ENCODE results near the gene UBE2E1. TPM values are rescaled to one million over a fixed set of nuclear protein-coding genes. Genes with fewer than 3 reads are reported as not detected.

UBE2E1 gene
- polyA plus RNA-seq, 4 donors = 52.4 to 102 (median 68.4) TPM

DNA sequence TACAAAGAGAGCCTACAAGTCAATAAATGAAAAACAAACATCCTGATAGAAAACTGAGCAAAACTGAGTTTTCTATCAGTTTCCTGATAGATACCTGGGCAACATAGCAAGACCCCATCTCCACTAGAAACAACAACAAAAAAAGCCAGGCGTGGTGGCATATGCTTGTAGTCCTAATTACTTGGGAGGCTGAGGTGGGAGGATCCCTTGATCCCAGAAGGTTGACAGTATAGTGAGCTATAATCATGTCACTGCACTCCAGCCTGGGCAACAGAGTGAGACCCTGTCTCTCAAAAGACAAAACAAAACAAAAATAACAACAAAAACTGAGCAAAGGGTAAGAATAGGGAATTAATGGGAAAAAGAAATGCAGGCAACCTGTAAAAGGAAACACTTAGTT is 23.9 kb upstream of the UBE2E1 start:
- no peak for DNase-seq
- 79 to 94% (median 90%) methylated on average over 1 of the region's 1 CpG for WGBS, 3 donors
- no peak overlapping the region for H3K4me3 ChIP-seq (ENCODE audit: low read depth in 1 of 3, low read length in 3 of 3)
- no peaks in the 10 kb centered on the region for H3K9me3 ChIP-seq (ENCODE audit: control insufficient read depth in 2 of 2, insufficient read depth in 1 of 2, low read depth in 1 of 2, low read length in 1 of 2)
- H3K27me3 ChIP-seq (ENCODE audit: control insufficient read depth in 3 of 3, insufficient read depth in 3 of 3, low read length in 3 of 3) = peaks cover 0 to 18% (median 0%) of the 10 kb centered on the region in 3 donors
- no peaks in the 10 kb centered on the region for H3K36me3 ChIP-seq (ENCODE audit: control insufficient read depth in 3 of 3, insufficient read depth in 2 of 3, low read depth in 1 of 3, low read length in 3 of 3)
- H3K27ac ChIP-seq (ENCODE audit: low read depth in 1 of 3, low read length in 2 of 3) = no peak overlapping the region
- no peaks in the 10 kb centered on the region for H3K4me1 ChIP-seq (ENCODE audit: control insufficient read depth in 3 of 3, insufficient read depth in 2 of 3, low read depth in 1 of 3, low read length in 2 of 3)
- no peak for FAIRE-seq

DNA sequence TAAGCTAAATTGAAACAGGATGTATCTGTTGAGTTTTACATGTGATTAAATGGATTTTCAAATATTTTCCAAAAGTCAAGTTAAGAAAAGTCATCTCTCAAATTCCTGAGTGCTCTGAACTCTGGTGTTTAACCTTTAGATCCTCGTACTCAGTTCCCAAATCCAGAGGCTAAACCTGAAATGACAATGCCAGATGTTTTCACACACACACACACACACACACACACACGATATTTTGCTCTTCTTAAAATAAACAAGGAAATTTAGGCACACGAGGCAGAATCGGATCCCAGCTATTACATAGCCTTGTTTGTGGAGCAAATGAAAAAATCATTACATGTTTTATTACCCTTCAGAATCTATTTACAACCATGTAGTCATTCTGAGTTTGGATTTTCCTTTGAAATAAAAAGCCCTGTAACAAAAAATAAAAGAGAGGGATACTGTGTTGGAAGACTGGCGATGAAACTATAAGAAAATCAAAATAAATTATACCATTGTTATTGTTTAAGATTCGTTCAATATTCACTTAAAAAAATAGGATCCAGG is 20.6 kb upstream of the UBE2E1 start:
- Histone ChIP-seq H3K27me3 (ENCODE audit: control insufficient read depth in 3 of 3, insufficient read depth in 3 of 3, low read length in 3 of 3) (peaks cover 0 to 18% (median 0%) of the 10 kb centered on the region in 3 donors), H3K9me3 (ENCODE audit: control insufficient read depth in 2 of 2, insufficient read depth in 1 of 2, low read depth in 1 of 2, low read length in 1 of 2) (no peaks in the 10 kb centered on the region), H3K4me3 (ENCODE audit: low read depth in 1 of 3, low read length in 3 of 3) (no peak overlapping the region), H3K4me1 (ENCODE audit: control insufficient read depth in 3 of 3, insufficient read depth in 2 of 3, low read depth in 1 of 3, low read length in 2 of 3) (no peaks in the 10 kb centered on the region), H3K27ac (ENCODE audit: low read depth in 1 of 3, low read length in 2 of 3) (no peak overlapping the region), H3K36me3 (ENCODE audit: control insufficient read depth in 3 of 3, insufficient read depth in 2 of 3, low read depth in 1 of 3, low read length in 3 of 3) (no peaks in the 10 kb centered on the region)
- WGBS, 3 donors = 36 to 44% (median 39%) methylated on average over 6 of the region's 6 CpGs
- DNase-seq = no peak
- no peak for FAIRE-seq

DNA sequence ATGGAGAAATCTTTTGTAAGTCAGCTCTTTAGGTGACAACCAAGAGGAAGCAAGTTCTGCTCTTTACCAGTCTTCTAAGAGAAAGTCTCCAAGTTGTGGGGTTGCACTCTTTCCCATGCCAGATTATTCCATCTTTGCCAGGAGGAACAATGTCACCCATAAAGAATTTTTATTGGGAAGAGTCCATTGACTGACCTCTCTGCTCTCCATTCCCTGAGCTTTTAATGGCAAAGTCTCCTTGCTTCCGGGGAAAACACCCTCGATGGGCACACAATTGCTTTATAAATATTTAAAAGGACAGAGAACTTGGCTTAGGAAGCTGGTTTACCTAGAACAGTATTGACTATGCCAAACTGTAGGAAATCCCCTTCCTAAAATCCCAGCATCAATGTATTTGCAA is 19.9 kb upstream of the UBE2E1 start:
- FAIRE-seq = no peak
- H3K36me3 ChIP-seq (ENCODE audit: control insufficient read depth in 3 of 3, insufficient read depth in 2 of 3, low read depth in 1 of 3, low read length in 3 of 3) = no peaks in the 10 kb centered on the region
- H3K4me3 ChIP-seq (ENCODE audit: low read depth in 1 of 3, low read length in 3 of 3) = no peak overlapping the region
- H3K4me1 ChIP-seq (ENCODE audit: control insufficient read depth in 3 of 3, insufficient read depth in 2 of 3, low read depth in 1 of 3, low read length in 2 of 3) = no peaks in the 10 kb centered on the region
- H3K27me3 ChIP-seq (ENCODE audit: control insufficient read depth in 3 of 3, insufficient read depth in 3 of 3, low read length in 3 of 3) = peaks cover 0 to 18% (median 0%) of the 10 kb centered on the region in 3 donors
- 36 to 75% (median 54%) methylated on average over 2 of the region's 2 CpGs for WGBS, 3 donors
- H3K27ac ChIP-seq (ENCODE audit: low read depth in 1 of 3, low read length in 2 of 3) = no peak overlapping the region
- H3K9me3 ChIP-seq (ENCODE audit: control insufficient read depth in 2 of 2, insufficient read depth in 1 of 2, low read depth in 1 of 2, low read length in 1 of 2) = no peaks in the 10 kb centered on the region
- no peak for DNase-seq

DNA sequence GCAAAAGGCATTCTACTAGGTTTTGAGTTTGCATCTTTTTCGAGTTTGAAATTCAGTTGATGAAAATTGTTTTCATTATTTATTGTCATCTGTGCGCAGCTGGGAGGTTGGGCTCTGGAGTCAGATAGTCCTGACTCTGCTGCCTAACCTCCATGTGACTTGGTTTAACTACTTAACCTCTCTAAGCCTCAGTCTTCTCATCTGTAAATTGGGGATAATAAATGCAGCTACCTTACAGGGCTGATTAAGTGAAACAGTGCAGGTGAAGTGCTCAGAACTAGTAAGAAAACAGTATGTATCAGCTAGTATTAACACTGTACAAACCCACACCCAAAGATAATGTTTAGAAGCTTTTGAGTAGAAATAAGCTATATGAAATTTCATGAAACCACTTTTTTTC is 14.1 kb upstream of the UBE2E1 start:
- Histone ChIP-seq H3K27ac (ENCODE audit: low read depth in 1 of 3, low read length in 2 of 3) (no peak overlapping the region), H3K9me3 (ENCODE audit: control insufficient read depth in 2 of 2, insufficient read depth in 1 of 2, low read depth in 1 of 2, low read length in 1 of 2) (no peaks in the 10 kb centered on the region), H3K4me3 (ENCODE audit: low read depth in 1 of 3, low read length in 3 of 3) (no peak overlapping the region), H3K4me1 (ENCODE audit: control insufficient read depth in 3 of 3, insufficient read depth in 2 of 3, low read depth in 1 of 3, low read length in 2 of 3) (no peaks in the 10 kb centered on the region), H3K27me3 (ENCODE audit: control insufficient read depth in 3 of 3, insufficient read depth in 3 of 3, low read length in 3 of 3) (no peaks in the 10 kb centered on the region), H3K36me3 (ENCODE audit: control insufficient read depth in 3 of 3, insufficient read depth in 2 of 3, low read depth in 1 of 3, low read length in 3 of 3) (no peaks in the 10 kb centered on the region)
- 71 to 82% (median 77%) methylated on average over 2 of the region's 2 CpGs for WGBS, 3 donors
- FAIRE-seq (no peak), DNase-seq (no peak)

DNA sequence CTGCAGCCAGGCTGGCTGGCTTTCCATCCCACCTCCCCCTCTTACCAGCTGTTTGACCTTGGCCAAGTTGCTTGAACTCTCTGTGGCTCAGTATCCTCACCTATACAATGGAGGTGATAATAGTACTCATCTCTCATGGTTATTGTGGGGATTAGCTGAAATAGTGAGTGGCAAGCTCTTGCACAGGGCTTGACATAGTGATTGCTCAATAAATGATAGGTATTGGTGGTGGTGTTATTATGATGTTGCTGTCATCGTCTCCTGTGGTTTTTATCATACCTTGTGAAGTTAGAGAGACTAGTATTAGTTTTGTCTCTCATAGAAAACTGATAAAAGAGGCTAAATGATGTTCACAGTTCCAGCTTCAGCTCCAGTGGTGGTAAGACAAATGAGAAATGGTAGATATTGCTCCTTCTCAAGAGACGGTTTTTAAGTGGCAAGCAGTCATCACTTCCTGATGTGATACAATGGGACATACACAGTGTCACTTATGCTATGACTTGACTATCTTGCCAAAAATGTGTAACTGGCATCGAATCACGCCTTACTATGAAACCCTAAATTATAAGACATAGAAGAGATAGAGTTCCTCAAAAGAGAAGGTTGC is 12.1 kb upstream of the UBE2E1 start:
- FAIRE-seq = no peak
- Histone ChIP-seq H3K4me3 (ENCODE audit: low read depth in 1 of 3, low read length in 3 of 3) (no peak overlapping the region), H3K36me3 (ENCODE audit: control insufficient read depth in 3 of 3, insufficient read depth in 2 of 3, low read depth in 1 of 3, low read length in 3 of 3) (no peaks in the 10 kb centered on the region), H3K27me3 (ENCODE audit: control insufficient read depth in 3 of 3, insufficient read depth in 3 of 3, low read length in 3 of 3) (no peaks in the 10 kb centered on the region), H3K4me1 (ENCODE audit: control insufficient read depth in 3 of 3, insufficient read depth in 2 of 3, low read depth in 1 of 3, low read length in 2 of 3) (no peaks in the 10 kb centered on the region), H3K27ac (ENCODE audit: low read depth in 1 of 3, low read length in 2 of 3) (no peak overlapping the region), H3K9me3 (ENCODE audit: control insufficient read depth in 2 of 2, insufficient read depth in 1 of 2, low read depth in 1 of 2, low read length in 1 of 2) (no peaks in the 10 kb centered on the region)
- no peak for DNase-seq
- WGBS, 3 donors = 86 to 88% (median 88%) methylated on average over 4 of the region's 4 CpGs

DNA sequence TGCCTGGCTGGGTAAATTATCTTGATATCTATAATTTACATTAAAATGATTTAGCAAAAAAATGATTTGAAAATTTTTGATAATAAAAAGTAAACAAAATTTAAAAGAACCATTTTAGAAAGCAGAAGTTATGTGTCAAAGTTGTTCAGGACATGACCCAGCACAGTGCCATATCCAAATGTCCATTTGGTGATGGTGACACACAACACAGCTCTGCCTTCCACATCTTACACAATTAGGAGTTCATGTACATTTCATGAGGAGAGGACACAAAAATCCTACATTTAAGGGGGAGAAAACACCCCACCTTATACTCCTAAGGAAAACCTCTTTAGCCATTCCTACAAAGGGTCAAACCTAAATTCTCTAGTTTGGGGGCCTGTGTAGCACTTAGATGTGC is 10.7 kb upstream of the UBE2E1 start:
- FAIRE-seq = no peak
- no peaks in the 10 kb centered on the region for H3K9me3 ChIP-seq (ENCODE audit: control insufficient read depth in 2 of 2, insufficient read depth in 1 of 2, low read depth in 1 of 2, low read length in 1 of 2)
- no peak for DNase-seq
- H3K27ac ChIP-seq (ENCODE audit: low read depth in 1 of 3, low read length in 2 of 3) = no peak overlapping the region
- H3K36me3 ChIP-seq (ENCODE audit: control insufficient read depth in 3 of 3, insufficient read depth in 2 of 3, low read depth in 1 of 3, low read length in 3 of 3) = no peaks in the 10 kb centered on the region
- H3K4me1 ChIP-seq (ENCODE audit: control insufficient read depth in 3 of 3, insufficient read depth in 2 of 3, low read depth in 1 of 3, low read length in 2 of 3) = no peaks in the 10 kb centered on the region
- H3K4me3 ChIP-seq (ENCODE audit: low read depth in 1 of 3, low read length in 3 of 3) = no peak overlapping the region
- no peaks in the 10 kb centered on the region for H3K27me3 ChIP-seq (ENCODE audit: control insufficient read depth in 3 of 3, insufficient read depth in 3 of 3, low read length in 3 of 3)

DNA sequence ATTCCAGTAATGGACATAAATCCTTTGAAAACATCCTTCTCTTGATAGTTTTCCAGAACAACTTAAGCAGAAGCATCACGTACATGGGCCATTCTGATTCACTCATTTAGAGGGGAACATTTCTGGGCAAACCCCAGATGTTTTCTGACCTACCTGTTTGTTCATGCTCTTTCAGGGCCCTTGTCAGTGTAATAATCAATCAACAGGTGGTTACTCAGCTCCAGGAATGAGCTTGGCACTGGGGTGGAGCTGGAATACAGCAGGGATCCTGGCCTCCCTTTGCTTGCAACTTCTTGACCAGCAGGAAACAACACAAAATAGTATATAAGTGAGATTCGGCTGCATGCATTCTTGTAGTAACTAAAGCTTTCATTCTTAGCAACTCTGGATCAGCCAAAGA is 9.2 kb upstream of the UBE2E1 start:
- WGBS, 3 donors = 77 to 81% (median 78%) methylated on average over 2 of the region's 2 CpGs
- Histone ChIP-seq H3K4me3 (ENCODE audit: low read depth in 1 of 3, low read length in 3 of 3) (no peak overlapping the region), H3K4me1 (ENCODE audit: control insufficient read depth in 3 of 3, insufficient read depth in 2 of 3, low read depth in 1 of 3, low read length in 2 of 3) (no peaks in the 10 kb centered on the region), H3K27me3 (ENCODE audit: control insufficient read depth in 3 of 3, insufficient read depth in 3 of 3, low read length in 3 of 3) (no peaks in the 10 kb centered on the region), H3K36me3 (ENCODE audit: control insufficient read depth in 3 of 3, insufficient read depth in 2 of 3, low read depth in 1 of 3, low read length in 3 of 3) (no peaks in the 10 kb centered on the region), H3K9me3 (ENCODE audit: control insufficient read depth in 2 of 2, insufficient read depth in 1 of 2, low read depth in 1 of 2, low read length in 1 of 2) (no peaks in the 10 kb centered on the region), H3K27ac (ENCODE audit: low read depth in 1 of 3, low read length in 2 of 3) (no peak overlapping the region)
- FAIRE-seq = no peak
- no peak for DNase-seq

DNA sequence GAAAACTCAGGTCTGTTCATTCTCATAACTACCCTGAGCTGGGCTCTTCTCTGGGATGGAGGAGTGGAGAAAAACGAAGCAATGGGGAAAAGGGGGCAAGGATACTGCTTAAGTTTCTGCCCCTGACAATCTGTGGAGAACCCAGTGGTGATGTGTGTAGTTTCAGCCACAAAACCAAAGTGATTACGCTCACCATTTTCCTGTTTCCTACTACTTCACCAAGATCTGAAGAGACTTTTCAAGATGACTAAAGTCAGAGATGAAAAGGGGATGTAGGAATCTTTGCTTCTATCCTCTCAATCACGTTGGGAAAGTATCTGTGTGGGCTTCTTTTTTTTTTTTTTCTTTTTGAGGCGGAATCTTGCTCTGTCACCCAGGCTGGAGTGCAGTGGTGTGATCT is 8.3 kb upstream of the UBE2E1 start:
- H3K4me3 ChIP-seq (ENCODE audit: low read depth in 1 of 3, low read length in 3 of 3) = no peak overlapping the region
- H3K4me1 ChIP-seq (ENCODE audit: control insufficient read depth in 3 of 3, insufficient read depth in 2 of 3, low read depth in 1 of 3, low read length in 2 of 3) = no peaks in the 10 kb centered on the region
- 53 to 79% (median 68%) methylated on average over 4 of the region's 4 CpGs for WGBS, 3 donors
- no peak for DNase-seq
- no peaks in the 10 kb centered on the region for H3K36me3 ChIP-seq (ENCODE audit: control insufficient read depth in 3 of 3, insufficient read depth in 2 of 3, low read depth in 1 of 3, low read length in 3 of 3)
- H3K9me3 ChIP-seq (ENCODE audit: control insufficient read depth in 2 of 2, insufficient read depth in 1 of 2, low read depth in 1 of 2, low read length in 1 of 2) = no peaks in the 10 kb centered on the region
- H3K27ac ChIP-seq (ENCODE audit: low read depth in 1 of 3, low read length in 2 of 3) = no peak overlapping the region
- H3K27me3 ChIP-seq (ENCODE audit: control insufficient read depth in 3 of 3, insufficient read depth in 3 of 3, low read length in 3 of 3) = no peaks in the 10 kb centered on the region
- no peak for FAIRE-seq

DNA sequence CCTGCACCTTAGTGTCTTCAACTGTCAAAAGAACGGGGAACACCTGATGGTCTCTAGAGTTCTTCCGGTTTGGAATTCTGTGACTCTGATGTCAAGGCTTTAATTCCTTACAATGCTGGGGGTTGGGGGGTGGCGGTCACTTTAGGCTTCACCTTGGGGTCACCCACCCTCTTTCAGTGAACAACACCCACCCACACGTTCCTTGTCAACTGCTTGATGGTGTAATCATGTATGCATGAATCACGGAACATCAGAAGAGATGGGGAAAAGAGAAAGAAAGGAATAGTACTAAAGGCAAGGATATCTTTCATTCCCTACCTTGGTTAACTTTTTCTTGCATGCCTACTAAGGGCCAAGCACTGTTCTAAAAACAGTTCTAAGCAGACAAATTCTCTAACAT is 7.3 kb upstream of the UBE2E1 start:
- FAIRE-seq = no peak
- H3K9me3 ChIP-seq (ENCODE audit: control insufficient read depth in 2 of 2, insufficient read depth in 1 of 2, low read depth in 1 of 2, low read length in 1 of 2) = no peaks in the 10 kb centered on the region
- no peaks in the 10 kb centered on the region for H3K36me3 ChIP-seq (ENCODE audit: control insufficient read depth in 3 of 3, insufficient read depth in 2 of 3, low read depth in 1 of 3, low read length in 3 of 3)
- H3K27ac ChIP-seq (ENCODE audit: low read depth in 1 of 3, low read length in 2 of 3) = no peak overlapping the region
- no peak overlapping the region for H3K4me3 ChIP-seq (ENCODE audit: low read depth in 1 of 3, low read length in 3 of 3)
- DNase-seq = no peak
- H3K4me1 ChIP-seq (ENCODE audit: control insufficient read depth in 3 of 3, insufficient read depth in 2 of 3, low read depth in 1 of 3, low read length in 2 of 3) = peaks cover 0 to 5% (median 0%) of the 10 kb centered on the region in 3 donors
- 82 to 88% (median 82%) methylated on average over 5 of the region's 5 CpGs for WGBS, 3 donors
- no peaks in the 10 kb centered on the region for H3K27me3 ChIP-seq (ENCODE audit: control insufficient read depth in 3 of 3, insufficient read depth in 3 of 3, low read length in 3 of 3)

All from small intestine (tissue), 7 donors.